HG03521 (cell line): ENCODE data around the gene CKLF.
A peak's percentile ranks its signal among the peaks of the same experiment; 100 is the strongest.
"Not testable (repeated sequence)": the region's sequence is repeated elsewhere in the genome, so short reads cannot be mapped to it uniquely, and the experiment has no call there.

Source experiments
- ATAC-seq: cut with Tn5 transposase; IDR thresholded peaks from one replicate; pipeline ENCODE4 v1.9.1; 2021; ENCODE audit warnings: mild to moderate bottlenecking, moderate library complexity; ENCODE audit not compliant: unreplicated experiment

CKLF gene

GRCh38 chr16:66552286-66553177, at the start of gene CKLF:
Gene CKLF (plus strand): TSS chr16:66552576. CDS start chr16:66552716, 140 bp downstream.
- peak; percentile 71 for ATAC-seq

- ATAC-seq, result no peak
Observed at GRCh38 chr16:66503030-66503429, 49.3 kb upstream of the CKLF start.

GRCh38 chr16:66503612-66504011, 48.8 kb upstream of the CKLF start:
- no peak for ATAC-seq

GRCh38 chr16:66507731-66508239, 44.6 kb upstream of the CKLF start:
- ATAC-seq, result no peak

GRCh38 chr16:66508248-66508913, 44.0 kb upstream of the CKLF start:
- ATAC-seq, result no peak

- ATAC-seq, result no peak
Observed at GRCh38 chr16:66508914-66509496, 43.4 kb upstream of the CKLF start.

- no peak for ATAC-seq
Observed at GRCh38 chr16:66509576-66509975, 42.8 kb upstream of the CKLF start.

- no peak for ATAC-seq
Observed at GRCh38 chr16:66510298-66510697, 42.1 kb upstream of the CKLF start.

- ATAC-seq, result no peak
Observed at GRCh38 chr16:66510711-66511601, 41.4 kb upstream of the CKLF start.

GRCh38 chr16:66511602-66512271, 40.6 kb upstream of the CKLF start:
- no peak for ATAC-seq

GRCh38 chr16:66512272-66513110, 39.9 kb upstream of the CKLF start:
- no peak for ATAC-seq

- ATAC-seq, result no peak
Observed at GRCh38 chr16:66513111-66513723, 39.2 kb upstream of the CKLF start.

- ATAC-seq, result not testable (repeated sequence)
Observed at GRCh38 chr16:66514391-66514790, 38.0 kb upstream of the CKLF start.

GRCh38 chr16:66514980-66515595, 37.3 kb upstream of the CKLF start:
- ATAC-seq, result not testable (repeated sequence)

- no peak for ATAC-seq
Observed at GRCh38 chr16:66515596-66516508, 36.5 kb upstream of the CKLF start.

- no peak for ATAC-seq
Observed at GRCh38 chr16:66516509-66516807, 35.9 kb upstream of the CKLF start.

GRCh38 chr16:66516808-66517585, 35.4 kb upstream of the CKLF start:
- peak; percentile 96 for ATAC-seq
